C4-2B (cell line): Measurements from ENCODE around the gene LRP10.

ENCODE experiments used
- H3K27ac ChIP-seq: fragments of 450-650 bp; 2 replicates; pipeline ENCODE4 v1.5.1; 2017
- ZFX ChIP-seq: fragments of 450-650 bp; IDR thresholded peaks from 2 replicates; pipeline ENCODE4 v1.6.1; 2017
- TF ChIP-seq, protein P1 (sequence below): fragments of 450-650 bp; conservative IDR thresholded peaks from 2 replicates; pipeline ENCODE4 v1.5.1; 2017; ENCODE audit warnings: mild to moderate bottlenecking

The LRP10 gene

DNA sequence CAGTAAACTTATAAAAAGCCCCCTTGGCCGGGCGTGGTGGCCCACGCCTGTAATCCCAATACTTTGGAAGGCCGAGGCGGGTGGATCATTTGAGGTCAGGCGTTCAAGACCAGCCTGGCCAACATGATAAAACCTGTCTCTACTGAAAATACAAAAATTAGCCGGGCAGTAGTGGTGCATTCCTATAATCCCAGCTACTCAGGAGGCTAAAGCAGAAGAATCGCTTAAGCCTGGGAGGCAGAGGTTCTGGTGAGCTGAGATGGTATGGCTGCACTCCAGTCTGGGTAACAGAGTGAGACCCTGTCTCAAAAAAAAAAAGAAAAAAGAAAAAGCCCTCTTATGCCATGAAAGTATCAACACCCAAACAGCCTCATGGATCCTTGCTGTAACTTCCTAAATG, 54.0 kb downstream of the LRP10 start:
- no peak overlapping the region for H3K27ac ChIP-seq
- TF ChIP-seq, protein P1, sequence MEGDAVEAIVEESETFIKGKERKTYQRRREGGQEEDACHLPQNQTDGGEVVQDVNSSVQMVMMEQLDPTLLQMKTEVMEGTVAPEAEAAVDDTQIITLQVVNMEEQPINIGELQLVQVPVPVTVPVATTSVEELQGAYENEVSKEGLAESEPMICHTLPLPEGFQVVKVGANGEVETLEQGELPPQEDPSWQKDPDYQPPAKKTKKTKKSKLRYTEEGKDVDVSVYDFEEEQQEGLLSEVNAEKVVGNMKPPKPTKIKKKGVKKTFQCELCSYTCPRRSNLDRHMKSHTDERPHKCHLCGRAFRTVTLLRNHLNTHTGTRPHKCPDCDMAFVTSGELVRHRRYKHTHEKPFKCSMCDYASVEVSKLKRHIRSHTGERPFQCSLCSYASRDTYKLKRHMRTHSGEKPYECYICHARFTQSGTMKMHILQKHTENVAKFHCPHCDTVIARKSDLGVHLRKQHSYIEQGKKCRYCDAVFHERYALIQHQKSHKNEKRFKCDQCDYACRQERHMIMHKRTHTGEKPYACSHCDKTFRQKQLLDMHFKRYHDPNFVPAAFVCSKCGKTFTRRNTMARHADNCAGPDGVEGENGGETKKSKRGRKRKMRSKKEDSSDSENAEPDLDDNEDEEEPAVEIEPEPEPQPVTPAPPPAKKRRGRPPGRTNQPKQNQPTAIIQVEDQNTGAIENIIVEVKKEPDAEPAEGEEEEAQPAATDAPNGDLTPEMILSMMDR, result no peak
- no peak for TF ChIP-seq ZFX

GRCh38 chr14:22926316-22926715, 54.8 kb downstream of the LRP10 start:
- TF ChIP-seq, protein P1, result no peak
- TF ChIP-seq ZFX, result no peak
- no peak overlapping the region for H3K27ac ChIP-seq

GRCh38 chr14:22928237-22929103, 56.9 kb downstream of the LRP10 start:
- peak overlapping the region; percentile 88 for H3K27ac ChIP-seq
- TF ChIP-seq ZFX, result no peak
- TF ChIP-seq, protein P1, result no peak

GRCh38 chr14:22929104-22929960, 57.8 kb downstream of the LRP10 start, which contains the start of gene PRMT5:
TSS of gene PRMT5 (minus strand) at chr14:22929376. CDS start at chr14:22929361, 15 bp downstream.
- peak within 1 kb of the TSS; percentile 88 for H3K27ac ChIP-seq

DNA sequence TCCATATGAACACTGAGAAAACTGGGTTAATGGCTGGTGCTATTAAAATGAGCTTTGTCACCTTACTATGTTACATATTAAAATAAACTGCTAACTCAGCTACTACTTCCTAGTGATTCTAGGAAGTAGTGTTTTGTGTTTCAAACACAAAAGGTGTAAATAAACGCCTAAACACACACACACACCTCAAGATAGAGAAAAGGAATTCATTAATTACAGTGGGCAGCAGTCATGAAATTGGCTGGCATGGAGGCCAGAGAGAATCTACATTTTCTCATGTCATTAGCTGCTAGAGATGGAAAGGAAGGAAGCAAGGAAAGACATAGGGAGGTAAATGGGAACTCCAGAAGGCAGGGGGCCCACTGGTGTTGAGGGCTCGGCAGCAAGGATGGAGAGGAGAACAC, 58.4 kb downstream of the LRP10 start:
- peak overlapping the region; percentile 88 for H3K27ac ChIP-seq
- TF ChIP-seq, protein P1, result no peak
- no peak for TF ChIP-seq ZFX

More at GRCh38 chr14:22929104-22929960, 57.8 kb downstream of the LRP10 start, which contains the start of gene PRMT5:
- no peak for TF ChIP-seq ZFX
- TF ChIP-seq, protein P1, result no peak
